Skeletal muscle cell (primary cell): ENCODE results near the gene OR10C1.
"Not testable (repeated sequence)": the region's sequence is repeated elsewhere in the genome, so short reads cannot be mapped to it uniquely, and the experiment has no call there.

Source experiments
- DNase-seq: peaks from one replicate; pipeline ENCODE4 v3.0.0-alpha.2; 2010; ENCODE audit warnings: low read depth
- H3K4me3 ChIP-seq: 2 replicates; pipeline ENCODE4 v1.5.1; 2011; ENCODE audit warnings: low read depth, mild to moderate bottlenecking, control low read depth, low read length, moderate library complexity

OR10C1 gene

GRCh38 chr6:29439006-29439405 is at the start of gene OR10C1:
OR10C1 (plus strand) TSS chr6:29439306; CDS start chr6:29440016, 710 bp downstream.
- H3K4me3 ChIP-seq = no peak within 1 kb of the TSS
- no peak for DNase-seq

- no peak for DNase-seq
- H3K4me3 ChIP-seq = no peak within 1 kb of the TSS
These were observed 43.8 kb upstream of the OR10C1 start, which contains the start of gene OR12D2 for GRCh38 chr6:29395331-29395730. OR12D2 (plus strand) TSS chr6:29395631; CDS start chr6:29396700, 1,069 bp downstream.

GRCh38 chr6:29399525-29399924 is 39.6 kb upstream of the OR10C1 start:
- no peak for DNase-seq
- H3K4me3 ChIP-seq = no peak overlapping the region

GRCh38 chr6:29403801-29404200 is 35.3 kb upstream of the OR10C1 start:
- H3K4me3 ChIP-seq = no peak overlapping the region
- DNase-seq = no peak

DNA sequence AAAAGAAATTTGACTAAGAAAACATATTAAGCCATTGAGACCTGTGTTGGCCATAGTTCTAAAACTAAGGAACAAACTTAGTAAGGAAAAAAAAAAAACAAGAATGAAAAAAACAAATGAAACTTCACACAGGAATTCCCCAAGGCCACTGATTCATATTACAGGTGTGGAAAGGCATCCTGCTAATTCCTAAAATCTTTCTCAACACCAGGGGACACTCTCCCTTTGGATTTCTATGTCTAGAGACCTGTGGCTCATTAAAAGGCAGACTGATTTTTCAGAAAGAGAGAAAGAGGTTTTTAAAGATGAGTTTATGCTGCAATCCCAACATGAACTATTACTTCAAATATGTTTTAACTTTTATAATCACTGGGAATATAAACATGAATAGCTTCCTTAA is 24.5 kb upstream of the OR10C1 start, which contains the start of gene OR12D1:
TSS of gene OR12D1 (plus strand) at position 341 of the 400 bp plus-strand sequence.
- H3K4me3 ChIP-seq = no peak within 1 kb of the TSS
- no peak for DNase-seq

GRCh38 chr6:29419516-29419915 is 19.6 kb upstream of the OR10C1 start:
- DNase-seq = no peak

GRCh38 chr6:29424168-29424567 is 14.9 kb upstream of the OR10C1 start:
- H3K4me3 ChIP-seq = no peak overlapping the region
- DNase-seq = no peak

More at GRCh38 chr6:29419516-29419915, 19.6 kb upstream of the OR10C1 start:
- no peak overlapping the region for H3K4me3 ChIP-seq

- DNase-seq = no peak
- H3K4me3 ChIP-seq = no peak overlapping the region
These were observed 14.5 kb upstream of the OR10C1 start for GRCh38 chr6:29424575-29424974.

- DNase-seq = no peak
- H3K4me3 ChIP-seq = no peak overlapping the region
These were observed 14.0 kb upstream of the OR10C1 start for GRCh38 chr6:29425075-29425474.

DNA sequence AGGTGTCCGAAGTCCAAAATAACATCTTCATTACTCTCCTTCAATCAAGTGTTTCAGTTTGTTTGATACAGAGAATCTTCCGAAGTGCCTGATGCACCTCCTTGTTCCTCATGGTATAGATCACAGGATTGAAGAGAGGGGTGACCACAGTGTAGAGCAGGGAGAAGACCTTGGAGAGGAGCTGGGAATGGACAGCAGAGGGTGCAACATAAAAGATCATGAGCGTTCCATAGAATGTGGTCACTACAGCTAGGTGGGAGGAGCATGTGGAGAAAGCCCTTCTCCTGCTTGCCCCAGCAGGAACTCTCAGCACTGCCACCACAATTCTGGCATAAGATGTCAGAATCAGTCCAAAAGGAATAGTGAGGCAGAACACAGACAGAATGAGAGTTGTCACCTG is 12.5 kb upstream of the OR10C1 start:
- no peak for DNase-seq
- H3K4me3 ChIP-seq = no peak overlapping the region

DNA sequence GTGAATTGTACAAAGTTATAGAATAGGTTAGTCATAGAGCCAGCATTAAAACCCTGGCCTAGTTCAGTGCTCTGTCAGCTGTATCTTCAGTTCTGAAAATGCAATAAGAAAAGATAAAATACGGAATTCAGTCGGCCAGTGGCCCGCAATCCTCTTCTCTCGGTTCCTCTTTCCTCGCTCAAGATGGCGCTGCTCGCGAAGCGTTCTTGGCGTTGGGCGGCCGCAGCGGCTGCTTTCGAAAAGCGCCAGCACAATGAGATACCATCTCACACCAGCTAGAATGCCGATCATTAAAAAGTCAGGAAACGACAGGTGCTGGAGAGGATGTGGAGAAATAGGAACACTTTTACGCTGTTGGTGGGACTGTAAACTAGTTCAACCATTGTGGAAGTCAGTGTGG is 2.4 kb upstream of the OR10C1 start:
- DNase-seq, H3K4me3 ChIP-seq: not testable (repeated sequence)

DNA sequence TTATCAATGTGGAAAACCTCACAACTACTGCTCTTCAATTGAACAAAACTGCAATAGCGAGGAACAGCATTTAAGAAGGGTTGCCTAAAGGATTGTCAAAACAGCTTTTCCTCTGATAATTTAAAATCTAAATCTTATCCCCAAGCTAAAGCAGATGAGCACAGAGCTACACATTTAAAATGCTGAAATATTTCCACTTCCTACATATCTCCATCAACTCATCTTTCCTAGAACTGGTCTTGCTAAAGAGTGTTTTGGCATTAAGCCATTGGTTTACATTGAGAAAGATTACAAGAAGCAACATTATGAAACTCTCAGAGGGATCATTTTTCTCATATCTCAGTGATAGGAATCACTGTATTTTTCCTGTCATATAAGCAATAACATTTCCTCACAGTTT is 3.6 kb downstream of the OR10C1 start:
- H3K4me3 ChIP-seq = no peak overlapping the region
- DNase-seq = no peak

DNA sequence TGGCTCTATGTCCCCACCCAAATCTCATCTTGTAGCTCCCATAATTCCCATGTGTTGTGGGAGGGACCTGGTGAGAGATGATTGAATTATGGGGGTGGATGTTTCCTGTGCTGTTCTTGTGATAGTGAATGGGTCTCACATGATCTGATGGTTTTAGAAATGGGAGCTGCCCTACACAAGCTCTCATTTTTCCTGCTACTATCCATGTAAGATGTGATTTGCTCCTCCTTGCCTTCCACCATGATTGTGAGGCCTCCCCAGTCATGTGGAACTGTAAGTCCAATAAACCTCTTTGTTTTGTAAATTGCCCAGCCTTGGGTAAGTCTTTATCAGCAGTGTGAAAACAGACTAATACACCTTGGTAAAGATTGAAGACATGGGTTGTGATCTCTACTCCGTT is 4.9 kb downstream of the OR10C1 start:
- H3K4me3 ChIP-seq, DNase-seq: not testable (repeated sequence)

DNA sequence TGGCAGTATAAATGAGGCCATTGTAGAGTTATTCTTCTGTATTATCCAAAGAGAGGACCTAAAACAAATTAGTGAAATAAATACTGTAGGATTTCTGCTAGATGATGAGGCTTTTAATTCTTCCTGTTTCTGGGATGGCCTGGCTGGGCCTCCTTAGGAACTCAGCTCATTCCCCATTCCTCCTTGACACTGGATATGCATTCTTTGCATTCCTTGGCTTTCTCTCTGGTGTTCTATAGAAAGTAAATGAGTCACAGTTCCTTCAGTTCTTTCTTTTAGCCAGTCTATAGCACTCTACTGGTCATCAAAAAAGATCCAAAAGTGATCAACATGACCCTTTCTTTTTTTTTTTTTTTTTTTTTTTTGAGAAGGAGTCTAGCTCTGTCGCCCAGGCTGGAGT is 8.6 kb downstream of the OR10C1 start:
- DNase-seq = no peak
- no peak overlapping the region for H3K4me3 ChIP-seq

DNA sequence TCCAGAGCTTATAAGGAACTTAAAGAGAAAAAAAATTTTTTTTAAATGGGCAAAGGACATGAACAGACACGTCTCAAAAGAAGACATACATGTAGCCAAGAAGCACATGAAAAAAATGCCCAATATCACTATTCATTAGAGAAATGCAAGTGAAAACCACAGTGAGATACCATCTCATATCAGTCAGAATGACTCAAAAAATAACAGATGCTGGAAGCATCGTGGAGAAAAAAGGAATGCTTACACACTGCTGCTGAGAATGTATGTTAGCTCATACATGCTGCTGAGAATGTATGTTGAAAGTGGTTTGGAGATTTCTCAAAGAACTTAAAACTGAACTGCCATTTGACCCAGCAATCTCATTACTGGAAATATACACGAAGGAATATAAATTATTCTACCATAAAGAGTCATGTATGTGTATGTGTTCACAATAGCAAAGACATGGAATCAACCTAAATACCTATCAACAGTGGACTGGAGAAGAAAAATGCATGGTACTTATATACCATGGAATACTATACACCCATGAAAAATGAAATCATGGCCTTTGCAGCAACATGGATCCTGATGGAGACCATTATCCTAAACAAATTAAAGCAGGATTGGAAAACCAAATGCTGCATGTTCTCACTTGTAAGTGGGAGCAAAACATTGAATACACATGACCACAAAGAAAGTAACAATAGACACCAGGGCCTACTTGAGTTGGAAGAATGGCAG is 12.5 kb downstream of the OR10C1 start:
- no peak for DNase-seq
- no peak overlapping the region for H3K4me3 ChIP-seq

GRCh38 chr6:29456971-29457370 is 17.9 kb downstream of the OR10C1 start, which contains the start of the genes OR11A1 and OR2H1:
OR11A1 (minus strand) TSS chr6:29457071; CDS start chr6:29427641, 29,430 bp downstream.
OR2H1 (plus strand) TSS chr6:29457155; CDS start chr6:29461770, 4,615 bp downstream.
- no peak within 1 kb of the TSS for H3K4me3 ChIP-seq
- no peak for DNase-seq

- H3K4me3 ChIP-seq = no peak overlapping the region
These were observed 22.1 kb downstream of the OR10C1 start for GRCh38 chr6:29461021-29461814.

GRCh38 chr6:29462022-29462421 is 22.9 kb downstream of the OR10C1 start:
- H3K4me3 ChIP-seq = no peak overlapping the region
- DNase-seq = no peak

More at GRCh38 chr6:29461021-29461814, 22.1 kb downstream of the OR10C1 start:
- DNase-seq = no peak

- DNase-seq = no peak
- no peak overlapping the region for H3K4me3 ChIP-seq
These were observed 26.2 kb downstream of the OR10C1 start for GRCh38 chr6:29465279-29465678.

DNA sequence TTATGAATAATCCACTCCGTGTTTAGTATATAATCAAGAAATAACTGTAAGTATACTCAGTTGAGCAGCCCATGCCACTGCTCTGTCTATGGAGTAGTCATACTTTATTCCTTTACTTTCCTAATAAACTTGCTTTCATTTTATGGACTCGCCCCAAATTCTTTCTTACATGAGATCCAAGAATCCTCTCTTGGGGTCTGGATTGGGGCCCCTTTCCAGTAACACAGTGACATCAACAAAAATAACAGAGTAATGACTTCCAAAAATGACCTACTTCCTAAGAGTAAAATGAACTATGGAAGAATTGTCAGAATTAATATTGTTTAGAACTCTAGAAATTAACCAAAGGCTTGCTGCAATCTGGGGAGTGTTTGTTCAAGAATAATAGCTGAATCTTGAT is 26.7 kb downstream of the OR10C1 start:
- DNase-seq = no peak
- H3K4me3 ChIP-seq = no peak overlapping the region
